HuH-7.5 (cell line): ENCODE measurements around the gene FITM1.
A peak's percentile ranks its signal among the peaks of the same experiment; 100 is the strongest.
"Not testable (repeated sequence)": the region's sequence is repeated elsewhere in the genome, so short reads cannot be mapped to it uniquely, and the experiment has no call there.

Experiments used
- DNase-seq: peaks from one replicate; pipeline ENCODE4 v3.0.0; 2011; ENCODE audit warnings: low spot score

The FITM1 gene

GRCh38 chr14:24098229-24098926 lies 32.1 kb upstream of the FITM1 start:
- DNase-seq: no peak

- no peak for DNase-seq
Measured at GRCh38 chr14:24098927-24099813, 31.3 kb upstream of the FITM1 start.

GRCh38 chr14:24100197-24100981 lies 30.1 kb upstream of the FITM1 start:
- DNase-seq: no peak

- DNase-seq: no peak
Measured at GRCh38 chr14:24100982-24101494, 29.4 kb upstream of the FITM1 start.

GRCh38 chr14:24102357-24103048 lies 28.0 kb upstream of the FITM1 start:
- no peak for DNase-seq

- DNase-seq: no peak
Measured at GRCh38 chr14:24103451-24103850, 27.0 kb upstream of the FITM1 start.

GRCh38 chr14:24105609-24106239 lies 24.7 kb upstream of the FITM1 start:
- DNase-seq: not testable (repeated sequence)

GRCh38 chr14:24106672-24107271 lies 23.7 kb upstream of the FITM1 start:
- no peak for DNase-seq

GRCh38 chr14:24108336-24108874 lies 22.1 kb upstream of the FITM1 start:
- no peak for DNase-seq

GRCh38 chr14:24110060-24110459 lies 20.4 kb upstream of the FITM1 start:
- DNase-seq: no peak

GRCh38 chr14:24110523-24110922 lies 19.9 kb upstream of the FITM1 start:
- DNase-seq: no peak

GRCh38 chr14:24113379-24113800 lies 17.1 kb upstream of the FITM1 start:
- no peak for DNase-seq

- DNase-seq: peak; percentile 90
Measured at GRCh38 chr14:24113801-24114531, 16.5 kb upstream of the FITM1 start.

- DNase-seq: peak; percentile 96
Measured at GRCh38 chr14:24114532-24115421, 15.7 kb upstream of the FITM1 start, which contains the start of the genes DCAF11 and NRL. Gene DCAF11 (plus strand): TSS chr14:24114777. CDS start chr14:24115595, 818 bp downstream. Gene NRL (minus strand): TSS chr14:24114949. CDS start chr14:24082848, 32,101 bp downstream.

GRCh38 chr14:24115422-24116127 lies 14.9 kb upstream of the FITM1 start:
- DNase-seq: no peak

- no peak for DNase-seq
Measured at GRCh38 chr14:24116128-24116814, 14.2 kb upstream of the FITM1 start.

- no peak for DNase-seq
Measured at GRCh38 chr14:24117179-24117578, 13.3 kb upstream of the FITM1 start.
